GM12878 (cell line): ENCODE measurements around the gene ASCC3. TPM values are rescaled to one million over a fixed set of nuclear protein-coding genes. Genes with fewer than 3 reads are reported as not detected.

ENCODE experiments used
- ATAC-seq: fragments of 200-7000 bp; cut with Tn5 transposase; 3 replicates; pipeline ENCODE4 v1.9.1; 2020; ENCODE audit warnings: mild to moderate bottlenecking, moderate library complexity
- BruUV-seq: library from RNA; stranded (reverse); fragments of 400-500 nt; replicated peaks from 2 replicates; lab custom pipeline; 2021; lab: Mats Ljungman, UMichigan
- CTCF ChIA-PET: fragments of 300-600 bp; sonication (Branson Sonifier 250); formaldehyde crosslinking; extraction: SDS; loops from one replicate; lab custom pipeline; 2021; ENCODE audit warnings: inconsistent platforms; lab: Yijun Ruan, JAX
- POLR2A ChIA-PET: fragments of 350-600 bp; formaldehyde crosslinking; extraction: SDS; loops from one replicate; lab custom pipeline; 2021; ENCODE audit warnings: inconsistent platforms; lab: Charles Lee
- RAD21 ChIA-PET: fragments of 300-600 bp; sonication (Branson Sonifier 250); formaldehyde crosslinking; loops from one replicate; lab custom pipeline; 2023; ENCODE audit warnings: antibody characterized with exemption; ENCODE audit not compliant: unreplicated experiment; lab: Charles Lee
- SMC1A ChIA-PET: fragments of 300-600 bp; sonication (Branson Sonifier 250); formaldehyde crosslinking; loops from one replicate; lab custom pipeline; 2023; ENCODE audit not compliant: unreplicated experiment, uncharacterized antibody; lab: Charles Lee
- DNase-seq: peaks from one replicate; pipeline ENCODE4 v3.0.0-alpha.2; 2011; ENCODE audit warnings: low read depth, low spot score
- FAIRE-seq: peaks from 3 replicates; lab custom pipeline; 2011; peaks lifted over from hg19 to GRCh38; lab: Jason Lieb, UNC
- H2AFZ ChIP-seq: 2 replicates; pipeline ENCODE4 v1.6.0; 2011; ENCODE audit warnings: low read depth, low read length, control low read depth; ENCODE audit not compliant: control insufficient read depth
- H3K27ac ChIP-seq: 2 replicates; pipeline ENCODE4 v1.5.1; 2011; ENCODE audit warnings: control low read depth; ENCODE audit not compliant: control insufficient read depth, insufficient read depth
- H3K27me3 ChIP-seq, 2 experiments: replicated peaks in 1 of 2; 2 replicates each; pipeline versions ENCODE4 v1.6.0 to v1.6.1; 2011; ENCODE audit warnings: low read length in 1 of 2; ENCODE audit not compliant: control insufficient read depth in 2 of 2, insufficient read depth in 2 of 2
- H3K36me3 ChIP-seq, 2 experiments: 2 replicates each; pipeline ENCODE4 v1.5.1; 2011; ENCODE audit warnings: low read length in 1 of 2; ENCODE audit not compliant: control insufficient read depth in 2 of 2, insufficient read depth in 2 of 2
- H3K4me1 ChIP-seq: 2 replicates; pipeline ENCODE4 v1.6.1; 2011; ENCODE audit warnings: mild to moderate bottlenecking, low read length, moderate library complexity, mixed read lengths; ENCODE audit not compliant: control insufficient read depth, insufficient read depth
- H3K4me2 ChIP-seq: 2 replicates; pipeline ENCODE4 v1.6.0; 2011; ENCODE audit warnings: control low read depth; ENCODE audit not compliant: control insufficient read depth, insufficient read depth
- H3K4me3 ChIP-seq: fragments of 200-600 bp; sonication (generic); 2 replicates; pipeline ENCODE4 v1.5.1; 2016
- H3K79me2 ChIP-seq: 2 replicates; pipeline ENCODE4 v1.6.0; 2011; ENCODE audit warnings: low read length; ENCODE audit not compliant: control insufficient read depth, insufficient read depth
- H3K9ac ChIP-seq: 2 replicates; pipeline ENCODE4 v1.8.0; 2011; ENCODE audit warnings: low read length, control low read depth, mixed read lengths; ENCODE audit not compliant: control insufficient read depth, insufficient read depth
- H3K9me3 ChIP-seq: replicated peaks from 3 replicates; pipeline ENCODE4 v1.5.1; 2011; ENCODE audit warnings: mild to moderate bottlenecking, low read length; ENCODE audit not compliant: control insufficient read depth, insufficient read depth
- H4K20me1 ChIP-seq: 2 replicates; pipeline ENCODE4 v1.6.0; 2011; ENCODE audit not compliant: control insufficient read depth, insufficient read depth
- ATF3 ChIP-seq: IDR thresholded peaks from 2 replicates; pipeline ENCODE4 v1.6.1; 2011; ENCODE audit warnings: low read depth, mild to moderate bottlenecking, low read length, moderate library complexity, borderline replicate concordance; ENCODE audit errors: extremely low read depth
- E2F8 ChIP-seq: fragments of 450-650 bp; IDR thresholded peaks from 2 replicates; pipeline ENCODE4 v1.6.1; 2018; ENCODE audit warnings: mild to moderate bottlenecking, low read depth, moderate library complexity; ENCODE audit not compliant: partially characterized antibody
- MTA3 ChIP-seq: IDR thresholded peaks from 2 replicates; pipeline ENCODE4 v1.6.1; 2012; ENCODE audit warnings: low read length, inconsistent platforms, borderline replicate concordance
- PML ChIP-seq: IDR thresholded peaks from 2 replicates; pipeline ENCODE4 v1.6.1; 2012; ENCODE audit warnings: low read length, inconsistent platforms
- RAD21 ChIP-seq: IDR thresholded peaks from 2 replicates; pipeline ENCODE4 v1.6.1; 2011; ENCODE audit warnings: mild to moderate bottlenecking, low read depth, low read length, moderate library complexity; ENCODE audit not compliant: insufficient read depth
- SREBF2 ChIP-seq: IDR thresholded peaks from 2 replicates; pipeline ENCODE4 v1.6.1; 2012; ENCODE audit warnings: mild to moderate bottlenecking, low read length
- SUPT20H ChIP-seq: IDR thresholded peaks from 2 replicates; pipeline ENCODE4 v1.6.1; 2011; ENCODE audit warnings: low read depth, mild to moderate bottlenecking, low read length, moderate library complexity, borderline replicate concordance; ENCODE audit not compliant: control insufficient read depth
- ZSCAN29 ChIP-seq: fragments of 450-650 bp; IDR thresholded peaks from 2 replicates; pipeline ENCODE4 v1.6.1; 2017; ENCODE audit warnings: mild to moderate bottlenecking, moderate library complexity
- WGBS: methylation state at CpG from one replicate; pipeline ENCODE4 v1.1.6; 2016; ENCODE audit warnings: low lambda C conversion rate; ENCODE audit not compliant: insufficient replicate concordance, insufficient coverage; ENCODE audit errors: missing lambda C conversion rate; 5-methylcytosine and 5-hydroxymethylcytosine counted together
- in situ Hi-C: fragments of 300-500 bp; cut with MboI; formaldehyde crosslinking; loops from 9 replicates; pipeline ENCODE4 v1.14.3; 2018; ENCODE audit warnings: mixed read lengths
- intact Hi-C: fragments of 100-400 bp; cut with micrococcal nuclease; formaldehyde crosslinking; loops from one replicate; pipeline ENCODE4 v1.14.2; 2022; ENCODE audit not compliant: unreplicated experiment
- polyA plus RNA-seq, 11 experiments: library from polyadenylated mRNA; depleted of rRNA in 4 of 11; unstranded in 6 of 11; stranded (reverse) in 5 of 11; fragments of >200 nt; fragmentation: Nextera tagmentation in 4 of 11; fragmentation: Illumina TruSeq in 1 of 11; extraction: Ambion mirVana in 4 of 11; extraction: Trizol in 1 of 11; gene quantifications; 1 replicate in 1 of 11; 2 replicates in 10 of 11; pipeline versions ENCODE4 v1.2.1 to v1.2.3, GENCODE V29; 2011 to 2016; ENCODE audit warnings: inconsistent platforms in 2 of 11, missing spikeins in 2 of 11, low read depth in 1 of 11
- total RNA-seq, 4 experiments: library from RNA; depleted of rRNA in 3 of 4; stranded (reverse); fragments of >200 nt in 3 of 4; fragmentation: Illumina TruSeq in 1 of 4; extraction: Trizol in 1 of 4; gene quantifications; 2 replicates each; pipeline versions ENCODE4 v1.2.1 to v1.2.3, GENCODE V29; 2013 to 2021
- TF ChIP-seq, protein P1 (sequence below): fragments of 450-650 bp; IDR thresholded peaks from 2 replicates; pipeline ENCODE4 v1.6.1; 2017; ENCODE audit warnings: borderline replicate concordance
- TF ChIP-seq, protein P2 (sequence below): IDR thresholded peaks from 2 replicates; pipeline ENCODE4 v1.6.1; 2012; ENCODE audit warnings: low read depth, low read length, improper control_type of control experiment
- TF ChIP-seq, protein P3 (sequence below), 3 experiments: IDR thresholded peaks in 2 of 3; conservative IDR thresholded peaks in 1 of 3; 2 replicates each; pipeline ENCODE4 v1.5.1; 2011; ENCODE audit warnings: low read depth in 3 of 3, low read length in 3 of 3, mild to moderate bottlenecking in 3 of 3, control low read depth in 2 of 3, moderate library complexity in 2 of 3, inconsistent platforms in 1 of 3, mixed read lengths in 1 of 3; ENCODE audit not compliant: control insufficient read depth in 2 of 3, insufficient read depth in 1 of 3; ENCODE audit errors: extremely low read depth in 1 of 3

The ASCC3 gene
- total and polyA plus RNA-seq, 10 of the 15 experiments (the other 5 are each of a cell fraction or from before 2014, with no cell fraction given) = 19.9 to 76.2 (median 55.9) TPM

GRCh38 chr6:100460650-100461204 is 420.4 kb downstream of the ASCC3 start:
- Histone ChIP-seq H3K36me3 (no peaks in the 10 kb centered on the region), H3K79me2 (no peaks in the 10 kb centered on the region), H4K20me1 (no peaks in the 10 kb centered on the region), H3K4me3 (no peak overlapping the region), H3K27me3 (peaks cover 26 to 61% of the 10 kb centered on the region in 2 experiments), H3K4me2 (no peak overlapping the region), H3K4me1 (no peaks in the 10 kb centered on the region), H3K9me3 (peaks cover 4% of the 10 kb centered on the region; the same call in 2 of the 3 replicates), H3K9ac (no peak overlapping the region), H3K27ac (no peak overlapping the region), H2AFZ (no peak overlapping the region)
- intact Hi-C loops (no loop called here), in situ Hi-C loops (no loop called here)
- ChIA-PET RAD21 (interaction anchor here (0.6 to 2.4 kb wide), 6 partner anchors 9 to 344 kb away, joined by 3 to 6 read pairs (median 3); no protein-coding TSS in a partner anchor), CTCF (interaction anchor here (0.5 to 2.4 kb wide), 20 partner anchors 8 to 354 kb away, joined by 3 to 12 read pairs (median 4); no protein-coding TSS in a partner anchor), SMC1A (interaction anchor here (0.6 to 1.5 kb wide), 14 partner anchors 12 to 423 kb away, joined by 3 to 7 read pairs (median 3); no protein-coding TSS in a partner anchor), POLR2A (interaction anchor here (0.6 to 0.7 kb wide), 3 partner anchors 277 to 360 kb away, joined by 4 to 9 read pairs (median 4); no protein-coding TSS in a partner anchor)
- no peak for FAIRE-seq
- WGBS = 12% methylated on average over 6 of the region's 9 CpGs
- no TSS peak for BruUV-seq
- no peak for DNase-seq
- ATAC-seq = peak; percentile 35; the same call in 2 of the 3 replicates
- TF ChIP-seq, protein P1, sequence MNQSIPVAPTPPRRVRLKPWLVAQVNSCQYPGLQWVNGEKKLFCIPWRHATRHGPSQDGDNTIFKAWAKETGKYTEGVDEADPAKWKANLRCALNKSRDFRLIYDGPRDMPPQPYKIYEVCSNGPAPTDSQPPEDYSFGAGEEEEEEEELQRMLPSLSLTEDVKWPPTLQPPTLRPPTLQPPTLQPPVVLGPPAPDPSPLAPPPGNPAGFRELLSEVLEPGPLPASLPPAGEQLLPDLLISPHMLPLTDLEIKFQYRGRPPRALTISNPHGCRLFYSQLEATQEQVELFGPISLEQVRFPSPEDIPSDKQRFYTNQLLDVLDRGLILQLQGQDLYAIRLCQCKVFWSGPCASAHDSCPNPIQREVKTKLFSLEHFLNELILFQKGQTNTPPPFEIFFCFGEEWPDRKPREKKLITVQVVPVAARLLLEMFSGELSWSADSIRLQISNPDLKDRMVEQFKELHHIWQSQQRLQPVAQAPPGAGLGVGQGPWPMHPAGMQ = no peak
- TF ChIP-seq RAD21 = 0 out of 2 replicates have a peak, but pooled peaks have one; percentile 12
- TF ChIP-seq, protein P2, sequence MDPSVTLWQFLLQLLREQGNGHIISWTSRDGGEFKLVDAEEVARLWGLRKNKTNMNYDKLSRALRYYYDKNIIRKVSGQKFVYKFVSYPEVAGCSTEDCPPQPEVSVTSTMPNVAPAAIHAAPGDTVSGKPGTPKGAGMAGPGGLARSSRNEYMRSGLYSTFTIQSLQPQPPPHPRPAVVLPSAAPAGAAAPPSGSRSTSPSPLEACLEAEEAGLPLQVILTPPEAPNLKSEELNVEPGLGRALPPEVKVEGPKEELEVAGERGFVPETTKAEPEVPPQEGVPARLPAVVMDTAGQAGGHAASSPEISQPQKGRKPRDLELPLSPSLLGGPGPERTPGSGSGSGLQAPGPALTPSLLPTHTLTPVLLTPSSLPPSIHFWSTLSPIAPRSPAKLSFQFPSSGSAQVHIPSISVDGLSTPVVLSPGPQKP = no peak
- no peak for TF ChIP-seq SUPT20H
- TF ChIP-seq ZSCAN29 = no peak
- TF ChIP-seq, protein P3, sequence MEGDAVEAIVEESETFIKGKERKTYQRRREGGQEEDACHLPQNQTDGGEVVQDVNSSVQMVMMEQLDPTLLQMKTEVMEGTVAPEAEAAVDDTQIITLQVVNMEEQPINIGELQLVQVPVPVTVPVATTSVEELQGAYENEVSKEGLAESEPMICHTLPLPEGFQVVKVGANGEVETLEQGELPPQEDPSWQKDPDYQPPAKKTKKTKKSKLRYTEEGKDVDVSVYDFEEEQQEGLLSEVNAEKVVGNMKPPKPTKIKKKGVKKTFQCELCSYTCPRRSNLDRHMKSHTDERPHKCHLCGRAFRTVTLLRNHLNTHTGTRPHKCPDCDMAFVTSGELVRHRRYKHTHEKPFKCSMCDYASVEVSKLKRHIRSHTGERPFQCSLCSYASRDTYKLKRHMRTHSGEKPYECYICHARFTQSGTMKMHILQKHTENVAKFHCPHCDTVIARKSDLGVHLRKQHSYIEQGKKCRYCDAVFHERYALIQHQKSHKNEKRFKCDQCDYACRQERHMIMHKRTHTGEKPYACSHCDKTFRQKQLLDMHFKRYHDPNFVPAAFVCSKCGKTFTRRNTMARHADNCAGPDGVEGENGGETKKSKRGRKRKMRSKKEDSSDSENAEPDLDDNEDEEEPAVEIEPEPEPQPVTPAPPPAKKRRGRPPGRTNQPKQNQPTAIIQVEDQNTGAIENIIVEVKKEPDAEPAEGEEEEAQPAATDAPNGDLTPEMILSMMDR (IDR thresholded peaks at IDR 0.05 in 2 of 3, conservative IDR thresholded peaks at IDR 0.05 in 1 of 3; ENCODE audit: control insufficient read depth in 2 of 3, extremely low read depth in 1 of 3, insufficient read depth in 1 of 3, low read depth in 3 of 3, low read length in 3 of 3) = peak; percentile 17 to 39 (median 25); a peak in 5 of 6 replicates
- TF ChIP-seq ATF3 = no peak
- TF ChIP-seq E2F8 = no peak
- TF ChIP-seq SREBF2 = no peak
- no peak for TF ChIP-seq MTA3
- TF ChIP-seq PML = no peak
